C4-2B (cell line): ENCODE data around the gene EEPD1.

ENCODE experiments used
- H3K27ac ChIP-seq: fragments of 450-650 bp; 2 replicates; pipeline ENCODE4 v1.5.1; 2017
- ZFX ChIP-seq: fragments of 450-650 bp; IDR thresholded peaks from 2 replicates; pipeline ENCODE4 v1.6.1; 2017
- TF ChIP-seq, protein P1 (sequence below): fragments of 450-650 bp; conservative IDR thresholded peaks from 2 replicates; pipeline ENCODE4 v1.5.1; 2017; ENCODE audit warnings: mild to moderate bottlenecking

The EEPD1 gene

DNA sequence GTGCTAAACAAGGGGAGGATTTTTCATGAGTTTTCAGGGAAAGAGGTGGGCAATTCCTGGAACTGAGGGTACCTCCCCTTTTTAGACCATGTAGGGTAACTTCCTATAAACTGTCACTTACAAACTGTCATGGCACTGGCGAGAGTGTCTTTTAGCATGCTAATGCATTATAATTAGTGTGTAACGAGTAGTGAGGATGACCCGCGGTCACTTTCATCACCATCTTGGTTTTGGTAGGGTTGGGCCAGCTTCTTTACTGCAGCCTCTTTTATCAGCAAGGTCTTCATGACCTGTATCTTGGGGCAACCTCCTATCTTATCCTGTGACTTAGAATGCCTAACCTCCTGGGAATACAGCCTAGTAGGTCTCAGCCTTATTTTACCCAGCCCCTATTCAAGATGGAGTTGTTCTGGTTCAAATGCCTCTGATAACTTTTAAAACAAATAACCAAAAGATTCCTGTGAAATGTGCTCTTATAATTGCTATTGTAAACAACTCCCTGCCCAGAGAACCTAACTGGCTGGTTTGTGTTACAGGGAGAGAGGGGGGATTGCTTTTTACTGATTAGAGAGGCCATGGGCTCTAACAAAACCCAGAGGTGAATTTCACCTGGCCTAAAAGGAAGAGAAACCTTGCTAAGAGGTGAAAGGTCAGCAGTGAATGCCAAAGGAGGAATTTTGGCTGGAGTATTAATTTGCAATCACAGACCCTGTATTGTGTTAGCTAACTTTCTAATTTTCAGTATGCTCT, 64.3 kb downstream of the EEPD1 start:
- TF ChIP-seq, protein P1, sequence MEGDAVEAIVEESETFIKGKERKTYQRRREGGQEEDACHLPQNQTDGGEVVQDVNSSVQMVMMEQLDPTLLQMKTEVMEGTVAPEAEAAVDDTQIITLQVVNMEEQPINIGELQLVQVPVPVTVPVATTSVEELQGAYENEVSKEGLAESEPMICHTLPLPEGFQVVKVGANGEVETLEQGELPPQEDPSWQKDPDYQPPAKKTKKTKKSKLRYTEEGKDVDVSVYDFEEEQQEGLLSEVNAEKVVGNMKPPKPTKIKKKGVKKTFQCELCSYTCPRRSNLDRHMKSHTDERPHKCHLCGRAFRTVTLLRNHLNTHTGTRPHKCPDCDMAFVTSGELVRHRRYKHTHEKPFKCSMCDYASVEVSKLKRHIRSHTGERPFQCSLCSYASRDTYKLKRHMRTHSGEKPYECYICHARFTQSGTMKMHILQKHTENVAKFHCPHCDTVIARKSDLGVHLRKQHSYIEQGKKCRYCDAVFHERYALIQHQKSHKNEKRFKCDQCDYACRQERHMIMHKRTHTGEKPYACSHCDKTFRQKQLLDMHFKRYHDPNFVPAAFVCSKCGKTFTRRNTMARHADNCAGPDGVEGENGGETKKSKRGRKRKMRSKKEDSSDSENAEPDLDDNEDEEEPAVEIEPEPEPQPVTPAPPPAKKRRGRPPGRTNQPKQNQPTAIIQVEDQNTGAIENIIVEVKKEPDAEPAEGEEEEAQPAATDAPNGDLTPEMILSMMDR: no peak
- no peak for TF ChIP-seq ZFX

DNA sequence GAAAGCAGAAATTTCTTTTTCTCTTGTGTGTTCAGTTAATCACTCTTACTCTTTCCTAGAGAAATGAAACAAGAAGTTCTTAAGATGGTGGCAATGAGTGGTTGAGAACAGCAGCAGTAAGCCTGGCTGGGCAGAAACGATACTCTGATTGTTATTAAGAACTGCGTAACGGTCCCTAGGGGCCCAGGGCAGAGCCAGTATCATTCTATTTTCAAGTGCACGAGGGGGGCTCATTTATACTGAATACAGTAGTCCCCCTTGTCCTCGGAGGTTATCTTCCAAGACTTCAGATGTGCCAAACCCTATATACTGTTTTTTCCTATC, 64.9 kb downstream of the EEPD1 start:
- no peak for TF ChIP-seq ZFX
- TF ChIP-seq, protein P1: no peak
- no peak overlapping the region for H3K27ac ChIP-seq

More for the DNA sequence above, 64.3 kb downstream of the EEPD1 start:
- no peak overlapping the region for H3K27ac ChIP-seq

DNA sequence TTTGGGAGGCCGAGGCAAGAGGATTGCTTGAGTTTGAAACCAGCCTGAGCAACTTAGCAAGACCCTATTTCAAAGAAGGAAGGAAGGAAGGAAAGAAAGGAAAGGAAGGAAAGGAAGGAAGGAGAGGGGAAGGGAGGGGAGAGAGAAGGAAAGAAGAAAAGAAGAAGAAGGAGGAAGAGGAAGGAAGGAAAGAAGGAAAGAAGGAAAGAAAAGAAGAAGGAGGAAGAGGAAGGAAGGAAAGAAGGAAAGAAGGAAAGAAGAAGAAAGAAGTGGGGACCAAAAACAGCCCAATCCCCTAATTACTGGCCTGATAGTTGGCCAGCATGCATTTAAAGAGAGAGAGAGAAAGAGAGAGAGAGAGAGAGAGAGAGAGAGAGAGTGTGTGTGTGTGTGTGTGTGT, 66.4 kb downstream of the EEPD1 start:
- no peak for TF ChIP-seq ZFX
- TF ChIP-seq, protein P1: no peak
- no peak overlapping the region for H3K27ac ChIP-seq

DNA sequence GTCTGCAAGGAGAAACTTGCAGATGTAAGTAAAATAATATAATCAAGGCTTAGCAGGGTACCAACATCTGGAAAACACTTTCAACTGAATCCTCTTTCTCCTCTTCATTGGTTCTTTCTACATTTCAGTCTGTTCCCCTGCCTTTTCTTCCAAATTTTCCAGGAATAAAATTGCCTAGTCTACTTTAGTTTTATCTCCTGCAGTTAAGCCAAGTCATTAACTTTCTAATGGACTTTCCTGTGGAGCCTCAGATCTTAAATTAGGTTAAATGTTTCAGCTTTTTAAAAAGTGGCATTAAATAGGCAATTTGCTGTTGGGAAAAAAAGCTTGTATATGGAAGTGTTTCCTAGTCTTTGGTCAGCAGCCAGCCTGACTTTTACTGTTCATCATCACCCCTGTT, 70.8 kb downstream of the EEPD1 start:
- no peak overlapping the region for H3K27ac ChIP-seq
- TF ChIP-seq, protein P1: no peak
- TF ChIP-seq ZFX: no peak

DNA sequence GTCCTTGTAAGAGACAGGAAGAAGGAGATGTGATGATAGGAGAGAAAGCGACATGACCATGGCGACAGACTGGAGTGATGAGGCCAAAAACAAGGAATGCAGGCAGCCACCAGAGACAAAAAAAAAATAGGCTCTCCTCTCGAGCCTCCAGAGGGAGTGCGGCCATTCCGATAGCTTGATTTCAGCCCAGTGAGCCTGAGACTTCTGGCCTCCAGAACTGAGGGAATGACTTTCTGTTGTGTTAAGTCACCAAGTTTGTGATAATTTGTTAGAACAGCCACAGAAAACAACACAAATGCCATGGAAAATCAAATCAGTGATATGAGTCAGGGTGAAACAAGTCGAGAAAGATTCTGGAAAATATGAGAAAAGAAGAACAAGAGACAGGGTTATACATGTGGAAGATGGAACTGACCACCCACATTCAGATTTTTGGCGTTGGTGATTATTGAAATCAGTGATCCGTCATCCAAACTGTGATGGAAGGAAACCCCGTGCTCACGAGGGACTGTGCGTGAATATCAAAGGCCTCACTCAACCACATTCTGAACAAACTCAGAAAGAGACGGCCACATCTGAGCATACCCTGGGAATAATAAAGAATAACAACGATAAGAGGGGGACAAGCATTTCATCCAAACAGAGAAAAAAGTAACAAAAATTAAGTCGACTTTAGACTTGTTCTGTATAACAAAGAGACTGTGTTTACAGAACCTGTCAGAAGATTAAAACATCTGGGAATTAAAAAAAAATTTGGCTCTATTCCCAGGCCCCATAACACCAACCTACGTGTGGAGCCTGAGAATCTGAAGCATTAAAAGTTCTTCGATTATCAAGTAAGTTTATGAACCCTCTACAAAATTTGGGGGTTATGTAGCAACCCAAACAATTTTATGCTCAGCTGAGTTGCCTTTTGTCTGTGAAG, 72.1 kb downstream of the EEPD1 start:
- no peak for TF ChIP-seq ZFX
- TF ChIP-seq, protein P1: no peak
- H3K27ac ChIP-seq: no peak overlapping the region

DNA sequence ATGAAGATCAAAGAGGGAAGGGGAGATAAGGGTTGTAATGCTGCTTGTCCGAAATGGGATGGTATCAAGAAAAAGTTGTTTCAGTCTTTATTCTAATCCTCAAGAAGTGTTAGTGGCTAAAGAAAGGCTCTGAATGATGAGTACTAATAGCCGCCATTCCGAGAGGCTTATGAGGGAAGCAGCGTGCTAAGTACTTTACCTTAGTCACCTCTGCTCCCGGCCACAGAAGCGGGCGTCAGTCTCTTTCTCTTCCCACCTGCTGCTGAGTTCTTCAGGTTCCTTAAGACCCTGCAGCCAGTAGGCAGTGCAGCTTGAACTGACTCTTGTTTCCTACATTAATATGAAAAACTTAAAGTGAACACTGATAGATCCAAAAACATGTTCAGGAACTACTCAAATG, 73.1 kb downstream of the EEPD1 start:
- TF ChIP-seq, protein P1: no peak
- no peak for TF ChIP-seq ZFX
- H3K27ac ChIP-seq: no peak overlapping the region

DNA sequence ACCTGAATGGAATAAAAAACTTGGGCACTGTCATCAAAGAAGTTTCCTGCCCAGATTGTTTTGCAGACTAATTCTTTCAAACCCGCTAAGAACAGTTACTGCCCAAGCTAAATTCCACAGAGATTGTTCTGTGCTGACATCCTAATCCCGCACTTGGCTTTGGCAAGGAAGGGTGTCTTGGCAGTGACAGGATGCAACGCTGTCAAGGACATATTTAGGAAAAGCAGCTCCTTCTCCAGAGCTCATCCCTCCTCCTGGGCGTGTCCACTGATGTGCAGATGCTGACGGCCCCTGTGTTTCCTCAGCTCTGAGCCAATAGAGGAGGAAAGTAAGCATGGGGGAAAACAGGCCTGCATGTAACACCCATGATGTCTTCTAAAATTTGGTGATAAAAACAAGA, 74.2 kb downstream of the EEPD1 start:
- TF ChIP-seq ZFX: no peak
- H3K27ac ChIP-seq: no peak overlapping the region
